ENCODE measurements around the gene FBXW7. TPM values are rescaled to one million over a fixed set of nuclear protein-coding genes. Genes with fewer than 3 reads are reported as not detected.

The FBXW7 gene
- total and polyA plus RNA-seq, 2 of the 8 experiments (the other 6 are each of a cell fraction or from before 2014, with no cell fraction given), result 6.0 to 26.7 TPM

DNA sequence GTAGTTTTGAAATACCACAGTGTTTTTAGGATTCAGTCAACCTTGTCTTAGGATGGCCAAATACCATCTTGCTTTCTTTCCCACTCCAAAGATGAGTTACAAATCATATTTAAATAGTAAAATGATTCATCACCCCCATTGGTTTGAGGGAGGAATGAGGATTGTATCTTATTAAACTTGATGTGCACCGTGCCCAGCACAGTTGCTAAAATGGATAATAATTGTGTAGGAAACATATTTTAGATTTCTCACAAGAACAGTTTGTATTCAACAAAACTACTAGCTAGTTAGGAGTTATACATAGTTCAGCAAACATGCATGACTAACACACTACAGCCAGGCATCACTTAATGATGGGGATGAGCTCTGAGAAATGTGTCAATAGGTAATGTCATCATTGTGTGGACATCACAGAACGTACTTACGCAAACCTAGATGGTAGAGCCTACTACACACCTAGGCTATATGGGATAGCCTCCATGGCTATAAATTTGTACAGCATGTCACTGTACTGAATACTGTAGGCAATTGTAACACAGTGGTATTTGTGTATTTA is 245.4 kb downstream of the FBXW7 start (continued):
- TF ChIP-seq, protein P1, sequence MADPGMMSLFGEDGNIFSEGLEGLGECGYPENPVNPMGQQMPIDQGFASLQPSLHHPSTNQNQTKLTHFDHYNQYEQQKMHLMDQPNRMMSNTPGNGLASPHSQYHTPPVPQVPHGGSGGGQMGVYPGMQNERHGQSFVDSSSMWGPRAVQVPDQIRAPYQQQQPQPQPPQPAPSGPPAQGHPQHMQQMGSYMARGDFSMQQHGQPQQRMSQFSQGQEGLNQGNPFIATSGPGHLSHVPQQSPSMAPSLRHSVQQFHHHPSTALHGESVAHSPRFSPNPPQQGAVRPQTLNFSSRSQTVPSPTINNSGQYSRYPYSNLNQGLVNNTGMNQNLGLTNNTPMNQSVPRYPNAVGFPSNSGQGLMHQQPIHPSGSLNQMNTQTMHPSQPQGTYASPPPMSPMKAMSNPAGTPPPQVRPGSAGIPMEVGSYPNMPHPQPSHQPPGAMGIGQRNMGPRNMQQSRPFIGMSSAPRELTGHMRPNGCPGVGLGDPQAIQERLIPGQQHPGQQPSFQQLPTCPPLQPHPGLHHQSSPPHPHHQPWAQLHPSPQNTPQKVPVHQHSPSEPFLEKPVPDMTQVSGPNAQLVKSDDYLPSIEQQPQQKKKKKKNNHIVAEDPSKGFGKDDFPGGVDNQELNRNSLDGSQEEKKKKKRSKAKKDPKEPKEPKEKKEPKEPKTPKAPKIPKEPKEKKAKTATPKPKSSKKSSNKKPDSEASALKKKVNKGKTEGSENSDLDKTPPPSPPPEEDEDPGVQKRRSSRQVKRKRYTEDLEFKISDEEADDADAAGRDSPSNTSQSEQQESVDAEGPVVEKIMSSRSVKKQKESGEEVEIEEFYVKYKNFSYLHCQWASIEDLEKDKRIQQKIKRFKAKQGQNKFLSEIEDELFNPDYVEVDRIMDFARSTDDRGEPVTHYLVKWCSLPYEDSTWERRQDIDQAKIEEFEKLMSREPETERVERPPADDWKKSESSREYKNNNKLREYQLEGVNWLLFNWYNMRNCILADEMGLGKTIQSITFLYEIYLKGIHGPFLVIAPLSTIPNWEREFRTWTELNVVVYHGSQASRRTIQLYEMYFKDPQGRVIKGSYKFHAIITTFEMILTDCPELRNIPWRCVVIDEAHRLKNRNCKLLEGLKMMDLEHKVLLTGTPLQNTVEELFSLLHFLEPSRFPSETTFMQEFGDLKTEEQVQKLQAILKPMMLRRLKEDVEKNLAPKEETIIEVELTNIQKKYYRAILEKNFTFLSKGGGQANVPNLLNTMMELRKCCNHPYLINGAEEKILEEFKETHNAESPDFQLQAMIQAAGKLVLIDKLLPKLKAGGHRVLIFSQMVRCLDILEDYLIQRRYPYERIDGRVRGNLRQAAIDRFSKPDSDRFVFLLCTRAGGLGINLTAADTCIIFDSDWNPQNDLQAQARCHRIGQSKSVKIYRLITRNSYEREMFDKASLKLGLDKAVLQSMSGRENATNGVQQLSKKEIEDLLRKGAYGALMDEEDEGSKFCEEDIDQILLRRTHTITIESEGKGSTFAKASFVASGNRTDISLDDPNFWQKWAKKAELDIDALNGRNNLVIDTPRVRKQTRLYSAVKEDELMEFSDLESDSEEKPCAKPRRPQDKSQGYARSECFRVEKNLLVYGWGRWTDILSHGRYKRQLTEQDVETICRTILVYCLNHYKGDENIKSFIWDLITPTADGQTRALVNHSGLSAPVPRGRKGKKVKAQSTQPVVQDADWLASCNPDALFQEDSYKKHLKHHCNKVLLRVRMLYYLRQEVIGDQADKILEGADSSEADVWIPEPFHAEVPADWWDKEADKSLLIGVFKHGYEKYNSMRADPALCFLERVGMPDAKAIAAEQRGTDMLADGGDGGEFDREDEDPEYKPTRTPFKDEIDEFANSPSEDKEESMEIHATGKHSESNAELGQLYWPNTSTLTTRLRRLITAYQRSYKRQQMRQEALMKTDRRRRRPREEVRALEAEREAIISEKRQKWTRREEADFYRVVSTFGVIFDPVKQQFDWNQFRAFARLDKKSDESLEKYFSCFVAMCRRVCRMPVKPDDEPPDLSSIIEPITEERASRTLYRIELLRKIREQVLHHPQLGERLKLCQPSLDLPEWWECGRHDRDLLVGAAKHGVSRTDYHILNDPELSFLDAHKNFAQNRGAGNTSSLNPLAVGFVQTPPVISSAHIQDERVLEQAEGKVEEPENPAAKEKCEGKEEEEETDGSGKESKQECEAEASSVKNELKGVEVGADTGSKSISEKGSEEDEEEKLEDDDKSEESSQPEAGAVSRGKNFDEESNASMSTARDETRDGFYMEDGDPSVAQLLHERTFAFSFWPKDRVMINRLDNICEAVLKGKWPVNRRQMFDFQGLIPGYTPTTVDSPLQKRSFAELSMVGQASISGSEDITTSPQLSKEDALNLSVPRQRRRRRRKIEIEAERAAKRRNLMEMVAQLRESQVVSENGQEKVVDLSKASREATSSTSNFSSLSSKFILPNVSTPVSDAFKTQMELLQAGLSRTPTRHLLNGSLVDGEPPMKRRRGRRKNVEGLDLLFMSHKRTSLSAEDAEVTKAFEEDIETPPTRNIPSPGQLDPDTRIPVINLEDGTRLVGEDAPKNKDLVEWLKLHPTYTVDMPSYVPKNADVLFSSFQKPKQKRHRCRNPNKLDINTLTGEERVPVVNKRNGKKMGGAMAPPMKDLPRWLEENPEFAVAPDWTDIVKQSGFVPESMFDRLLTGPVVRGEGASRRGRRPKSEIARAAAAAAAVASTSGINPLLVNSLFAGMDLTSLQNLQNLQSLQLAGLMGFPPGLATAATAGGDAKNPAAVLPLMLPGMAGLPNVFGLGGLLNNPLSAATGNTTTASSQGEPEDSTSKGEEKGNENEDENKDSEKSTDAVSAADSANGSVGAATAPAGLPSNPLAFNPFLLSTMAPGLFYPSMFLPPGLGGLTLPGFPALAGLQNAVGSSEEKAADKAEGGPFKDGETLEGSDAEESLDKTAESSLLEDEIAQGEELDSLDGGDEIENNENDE (IDR thresholded peaks at IDR 0.05; ENCODE audit: insufficient replicate concordance, low read length), result no peak
- TF ChIP-seq, protein P2, sequence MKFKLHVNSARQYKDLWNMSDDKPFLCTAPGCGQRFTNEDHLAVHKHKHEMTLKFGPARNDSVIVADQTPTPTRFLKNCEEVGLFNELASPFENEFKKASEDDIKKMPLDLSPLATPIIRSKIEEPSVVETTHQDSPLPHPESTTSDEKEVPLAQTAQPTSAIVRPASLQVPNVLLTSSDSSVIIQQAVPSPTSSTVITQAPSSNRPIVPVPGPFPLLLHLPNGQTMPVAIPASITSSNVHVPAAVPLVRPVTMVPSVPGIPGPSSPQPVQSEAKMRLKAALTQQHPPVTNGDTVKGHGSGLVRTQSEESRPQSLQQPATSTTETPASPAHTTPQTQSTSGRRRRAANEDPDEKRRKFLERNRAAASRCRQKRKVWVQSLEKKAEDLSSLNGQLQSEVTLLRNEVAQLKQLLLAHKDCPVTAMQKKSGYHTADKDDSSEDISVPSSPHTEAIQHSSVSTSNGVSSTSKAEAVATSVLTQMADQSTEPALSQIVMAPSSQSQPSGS (IDR thresholded peaks at IDR 0.05; ENCODE audit: low read length), result no peak
- no peak for TF ChIP-seq CBX8 (IDR thresholded peaks at IDR 0.05; ENCODE audit: borderline replicate concordance, low read depth, low read length)
- no peak for TF ChIP-seq EGR1 (IDR thresholded peaks at IDR 0.05; ENCODE audit: borderline replicate concordance, low read depth, low read length)
- no peak for TF ChIP-seq FOSL1 (IDR thresholded peaks at IDR 0.05; ENCODE audit: insufficient read depth, low read depth, low read length)
- TF ChIP-seq SUZ12 (IDR thresholded peaks at IDR 0.05; ENCODE audit: low read length), result no peak
- TF ChIP-seq SRF (IDR thresholded peaks at IDR 0.05; ENCODE audit: low read depth, low read length), result no peak
- TF ChIP-seq CBX5 (IDR thresholded peaks at IDR 0.05; ENCODE audit: low read depth, low read length), result no peak
- TF ChIP-seq CEBPB (IDR thresholded peaks at IDR 0.05; ENCODE audit: low read depth, low read length), result no peak
- TF ChIP-seq KDM5A (IDR thresholded peaks at IDR 0.05; ENCODE audit: low read length), result no peak
